Measurements from ENCODE around the gene SLC12A9.

The SLC12A9 gene

GRCh38 chr7:100818366-100818765, 34.1 kb upstream of the SLC12A9 start:
- H3K27me3 Mint-ChIP-seq: peaks cover 10% of the 10 kb centered on the region
- H3K36me3 Mint-ChIP-seq (ENCODE audit: insufficient read depth): peaks cover under 1% of the 10 kb centered on the region
- H3K9me3 Mint-ChIP-seq: no peaks in the 10 kb centered on the region
- H3K4me1 Mint-ChIP-seq: no peaks in the 10 kb centered on the region
- no peak overlapping the region for H3K27ac Mint-ChIP-seq (ENCODE audit: low read depth)
- no peak for DNase-seq (ENCODE audit: low spot score in 2 of 2)
- ATAC-seq (replicated peaks; ENCODE audit: extremely low read depth, poor library complexity, severe bottlenecking): no peak
- H3K4me3 Mint-ChIP-seq: no peak overlapping the region

- ATAC-seq (replicated peaks; ENCODE audit: extremely low read depth, poor library complexity, severe bottlenecking): no peak
- H3K27me3 Mint-ChIP-seq: peaks cover 15% of the 10 kb centered on the region
- H3K9me3 Mint-ChIP-seq: no peaks in the 10 kb centered on the region
- no peaks in the 10 kb centered on the region for H3K36me3 Mint-ChIP-seq (ENCODE audit: insufficient read depth)
- no peak overlapping the region for H3K27ac Mint-ChIP-seq (ENCODE audit: low read depth)
- H3K4me3 Mint-ChIP-seq: no peak overlapping the region
- DNase-seq (ENCODE audit: low spot score in 2 of 2): no peak
- no peaks in the 10 kb centered on the region for H3K4me1 Mint-ChIP-seq
These were observed 33.7 kb upstream of the SLC12A9 start for GRCh38 chr7:100818825-100819224.

- ATAC-seq (replicated peaks; ENCODE audit: extremely low read depth, poor library complexity, severe bottlenecking) (no peak), DNase-seq (ENCODE audit: low spot score in 2 of 2) (no peak)
- Mint-ChIP-seq H3K27ac (ENCODE audit: low read depth) (no peak overlapping the region), H3K27me3 (peaks cover 23% of the 10 kb centered on the region), H3K4me3 (no peak overlapping the region), H3K9me3 (no peaks in the 10 kb centered on the region), H3K4me1 (no peaks in the 10 kb centered on the region), H3K36me3 (ENCODE audit: insufficient read depth) (no peaks in the 10 kb centered on the region)
These were observed 32.9 kb upstream of the SLC12A9 start for GRCh38 chr7:100819586-100819985.

GRCh38 chr7:100822236-100823139, 30.0 kb upstream of the SLC12A9 start:
- ATAC-seq (replicated peaks; ENCODE audit: extremely low read depth, poor library complexity, severe bottlenecking) (no peak), DNase-seq (ENCODE audit: low spot score in 2 of 2) (no peak)
- Mint-ChIP-seq H3K9me3 (no peaks in the 10 kb centered on the region), H3K36me3 (ENCODE audit: insufficient read depth) (no peaks in the 10 kb centered on the region), H3K27ac (ENCODE audit: low read depth) (no peak overlapping the region), H3K4me3 (no peak overlapping the region), H3K4me1 (peaks cover 12% of the 10 kb centered on the region), H3K27me3 (peaks cover 48% of the 10 kb centered on the region)

GRCh38 chr7:100823140-100823525, 29.4 kb upstream of the SLC12A9 start:
- peaks cover 54% of the 10 kb centered on the region for H3K27me3 Mint-ChIP-seq
- H3K4me1 Mint-ChIP-seq: peaks cover 17% of the 10 kb centered on the region
- no peak overlapping the region for H3K4me3 Mint-ChIP-seq
- DNase-seq (ENCODE audit: low spot score in 2 of 2): no peak
- no peak overlapping the region for H3K27ac Mint-ChIP-seq (ENCODE audit: low read depth)
- no peaks in the 10 kb centered on the region for H3K36me3 Mint-ChIP-seq (ENCODE audit: insufficient read depth)
- ATAC-seq (replicated peaks; ENCODE audit: extremely low read depth, poor library complexity, severe bottlenecking): no peak
- H3K9me3 Mint-ChIP-seq: no peaks in the 10 kb centered on the region

GRCh38 chr7:100823534-100823933, 29.0 kb upstream of the SLC12A9 start:
- Mint-ChIP-seq H3K27ac (ENCODE audit: low read depth) (no peak overlapping the region), H3K9me3 (no peaks in the 10 kb centered on the region), H3K4me1 (peaks cover 18% of the 10 kb centered on the region), H3K27me3 (peaks cover 58% of the 10 kb centered on the region), H3K36me3 (ENCODE audit: insufficient read depth) (no peaks in the 10 kb centered on the region), H3K4me3 (no peak overlapping the region)
- DNase-seq (ENCODE audit: low spot score in 2 of 2) (no peak), ATAC-seq (replicated peaks; ENCODE audit: extremely low read depth, poor library complexity, severe bottlenecking) (no peak)

- Mint-ChIP-seq H3K27me3 (peaks cover 70% of the 10 kb centered on the region), H3K4me1 (peaks cover 18% of the 10 kb centered on the region), H3K36me3 (ENCODE audit: insufficient read depth) (no peaks in the 10 kb centered on the region), H3K4me3 (no peak overlapping the region), H3K9me3 (no peaks in the 10 kb centered on the region), H3K27ac (ENCODE audit: low read depth) (no peak overlapping the region)
- no peak for DNase-seq (ENCODE audit: low spot score in 2 of 2)
- no peak for ATAC-seq (replicated peaks; ENCODE audit: extremely low read depth, poor library complexity, severe bottlenecking)
These were observed 27.9 kb upstream of the SLC12A9 start for GRCh38 chr7:100824499-100825214.

GRCh38 chr7:100825215-100825671, 27.3 kb upstream of the SLC12A9 start:
- ATAC-seq (replicated peaks; ENCODE audit: extremely low read depth, poor library complexity, severe bottlenecking) (no peak), DNase-seq (ENCODE audit: low spot score in 2 of 2) (no peak)
- no peak overlapping the region for H3K27ac Mint-ChIP-seq (ENCODE audit: low read depth)
- H3K27me3 Mint-ChIP-seq: peaks cover 73% of the 10 kb centered on the region
- H3K4me1 Mint-ChIP-seq: peaks cover 18% of the 10 kb centered on the region
- no peaks in the 10 kb centered on the region for H3K36me3 Mint-ChIP-seq (ENCODE audit: insufficient read depth)
- H3K4me3 Mint-ChIP-seq: no peak overlapping the region
- H3K9me3 Mint-ChIP-seq: no peaks in the 10 kb centered on the region

- DNase-seq (ENCODE audit: low spot score in 2 of 2): no peak
- Mint-ChIP-seq H3K9me3 (no peaks in the 10 kb centered on the region), H3K4me1 (peaks cover 18% of the 10 kb centered on the region), H3K27ac (ENCODE audit: low read depth) (no peak overlapping the region), H3K27me3 (peaks cover 80% of the 10 kb centered on the region), H3K4me3 (peak overlapping the region; percentile 72), H3K36me3 (ENCODE audit: insufficient read depth) (no peaks in the 10 kb centered on the region)
- ATAC-seq (replicated peaks; ENCODE audit: extremely low read depth, poor library complexity, severe bottlenecking): no peak
These were observed 26.6 kb upstream of the SLC12A9 start for GRCh38 chr7:100825751-100826513.

GRCh38 chr7:100826514-100827329, 25.8 kb upstream of the SLC12A9 start:
- ATAC-seq (replicated peaks; ENCODE audit: extremely low read depth, poor library complexity, severe bottlenecking) (no peak), DNase-seq (ENCODE audit: low spot score in 2 of 2) (no peak)
- no peaks in the 10 kb centered on the region for H3K9me3 Mint-ChIP-seq
- peaks cover 88% of the 10 kb centered on the region for H3K27me3 Mint-ChIP-seq
- H3K27ac Mint-ChIP-seq (ENCODE audit: low read depth): no peak overlapping the region
- H3K4me1 Mint-ChIP-seq: peaks cover 18% of the 10 kb centered on the region
- peak overlapping the region; percentile 72 for H3K4me3 Mint-ChIP-seq
- H3K36me3 Mint-ChIP-seq (ENCODE audit: insufficient read depth): no peaks in the 10 kb centered on the region

GRCh38 chr7:100827330-100828226, 24.9 kb upstream of the SLC12A9 start, which contains the start of gene EPHB4:
EPHB4 (minus strand) TSS chr7:100827523; CDS start chr7:100827030, 493 bp downstream.
- Mint-ChIP-seq H3K4me3 (peak within 1 kb of the TSS; percentile 72), H3K4me1 (peaks cover 18% of the 10 kb centered on the region), H3K9me3 (no peaks in the 10 kb centered on the region), H3K27me3 (peaks cover 88% of the 10 kb centered on the region), H3K27ac (ENCODE audit: low read depth) (no peak within 1 kb of the TSS), H3K36me3 (ENCODE audit: insufficient read depth) (no peaks in the 10 kb centered on the region)
- ATAC-seq (replicated peaks; ENCODE audit: extremely low read depth, poor library complexity, severe bottlenecking) (peak; percentile 10), DNase-seq (ENCODE audit: low spot score in 2 of 2) (no peak)
